ENCODE data around the gene MKNK1.
A peak's percentile ranks its signal among the peaks of the same experiment; 100 is the strongest.

MKNK1 gene

DNA sequence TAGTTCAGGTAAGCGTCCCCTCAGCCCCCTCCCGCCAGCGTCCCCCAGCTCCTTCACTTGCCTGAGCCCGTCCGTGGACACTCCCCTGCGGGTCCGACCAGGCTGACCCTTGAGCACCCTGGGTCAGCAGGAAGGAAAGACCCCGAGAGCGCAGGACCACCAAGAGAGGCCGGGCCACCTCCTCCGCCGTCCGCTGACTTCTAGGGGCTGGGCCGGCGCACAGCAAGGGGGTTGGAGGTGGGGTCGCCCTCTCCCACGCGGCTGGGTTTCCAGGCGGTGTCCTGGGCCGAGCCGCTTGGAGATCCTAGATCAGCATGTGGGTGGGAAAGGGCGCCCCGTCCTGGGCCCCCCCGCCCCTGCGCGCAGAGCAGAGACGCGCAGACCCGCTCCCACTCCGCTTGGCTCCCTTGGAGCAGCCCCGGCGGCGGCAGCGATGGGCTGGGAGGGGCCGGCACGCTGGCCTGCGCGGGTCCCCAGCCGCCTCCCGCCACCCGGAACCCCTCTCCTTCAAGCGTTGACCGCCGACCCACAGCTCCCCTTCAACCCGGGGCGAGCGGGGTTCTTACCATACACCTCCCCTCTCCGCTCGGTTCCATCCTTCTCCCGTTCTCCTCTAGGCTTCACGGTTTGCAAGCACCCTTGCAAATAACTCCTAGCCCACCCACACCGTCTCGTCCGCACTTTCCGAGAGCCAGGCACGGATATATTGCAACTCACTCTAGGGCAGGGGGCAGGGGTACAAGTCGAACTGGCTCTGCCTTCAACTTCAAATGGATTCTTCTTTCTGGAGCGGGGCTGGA lies 60.1 kb downstream of the MKNK1 start:
- DNase-seq (ENCODE audit: low read depth): no peak
- H3K4me3 ChIP-seq (ENCODE audit: low read depth, low read length): no peak overlapping the region
- TF ChIP-seq, protein P1, sequence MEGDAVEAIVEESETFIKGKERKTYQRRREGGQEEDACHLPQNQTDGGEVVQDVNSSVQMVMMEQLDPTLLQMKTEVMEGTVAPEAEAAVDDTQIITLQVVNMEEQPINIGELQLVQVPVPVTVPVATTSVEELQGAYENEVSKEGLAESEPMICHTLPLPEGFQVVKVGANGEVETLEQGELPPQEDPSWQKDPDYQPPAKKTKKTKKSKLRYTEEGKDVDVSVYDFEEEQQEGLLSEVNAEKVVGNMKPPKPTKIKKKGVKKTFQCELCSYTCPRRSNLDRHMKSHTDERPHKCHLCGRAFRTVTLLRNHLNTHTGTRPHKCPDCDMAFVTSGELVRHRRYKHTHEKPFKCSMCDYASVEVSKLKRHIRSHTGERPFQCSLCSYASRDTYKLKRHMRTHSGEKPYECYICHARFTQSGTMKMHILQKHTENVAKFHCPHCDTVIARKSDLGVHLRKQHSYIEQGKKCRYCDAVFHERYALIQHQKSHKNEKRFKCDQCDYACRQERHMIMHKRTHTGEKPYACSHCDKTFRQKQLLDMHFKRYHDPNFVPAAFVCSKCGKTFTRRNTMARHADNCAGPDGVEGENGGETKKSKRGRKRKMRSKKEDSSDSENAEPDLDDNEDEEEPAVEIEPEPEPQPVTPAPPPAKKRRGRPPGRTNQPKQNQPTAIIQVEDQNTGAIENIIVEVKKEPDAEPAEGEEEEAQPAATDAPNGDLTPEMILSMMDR (IDR thresholded peaks at IDR 0.05; ENCODE audit: control insufficient read depth, extremely low read depth, insufficient read depth): no peak

DNA sequence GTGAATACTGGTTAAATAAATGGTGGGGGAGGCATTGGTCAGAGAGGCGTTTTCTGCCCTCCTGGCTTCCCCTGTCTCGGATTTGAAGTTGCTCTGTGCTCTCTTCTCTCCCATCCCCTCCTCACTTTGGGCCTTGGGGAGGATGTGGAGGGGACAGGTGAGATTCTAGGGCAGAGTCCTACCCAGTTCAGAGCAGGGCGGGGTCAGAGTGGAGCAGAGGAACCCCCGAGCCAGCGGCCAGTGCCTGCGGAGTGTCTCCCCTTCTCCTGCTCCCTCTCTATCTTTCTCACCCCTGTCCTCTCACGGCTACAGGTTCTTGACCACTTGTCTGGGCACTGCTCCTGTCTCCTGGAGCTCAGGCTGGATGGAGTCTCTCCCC lies 60.7 kb downstream of the MKNK1 start:
- no peak for DNase-seq (ENCODE audit: low read depth)
- TF ChIP-seq, protein P1 (IDR thresholded peaks at IDR 0.05; ENCODE audit: control insufficient read depth, extremely low read depth, insufficient read depth): no peak
- H3K4me3 ChIP-seq (ENCODE audit: low read depth, low read length): no peak overlapping the region

DNA sequence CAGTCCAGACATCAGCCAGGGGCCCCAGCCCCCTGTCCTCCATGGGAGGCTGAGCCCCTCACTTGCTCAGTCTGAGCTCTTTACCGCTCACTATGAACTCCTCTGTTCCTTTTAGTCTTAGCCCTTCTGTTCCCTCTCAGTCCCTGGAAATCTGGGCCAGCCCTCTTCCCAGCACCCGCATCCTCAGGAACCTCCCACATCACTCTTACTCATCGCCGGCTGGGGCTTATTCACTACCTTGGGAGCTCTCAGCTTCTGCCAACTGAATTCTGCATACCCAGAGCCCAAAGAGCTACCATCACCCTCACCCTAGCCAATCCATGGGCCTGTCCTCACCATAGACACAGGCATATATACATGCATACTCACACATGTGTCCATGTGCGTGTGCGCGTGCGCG lies 64.1 kb downstream of the MKNK1 start:
- H3K4me3 ChIP-seq (ENCODE audit: low read depth, low read length): no peak overlapping the region
- TF ChIP-seq, protein P1 (IDR thresholded peaks at IDR 0.05; ENCODE audit: control insufficient read depth, extremely low read depth, insufficient read depth): no peak
- DNase-seq (ENCODE audit: low read depth): no peak

DNA sequence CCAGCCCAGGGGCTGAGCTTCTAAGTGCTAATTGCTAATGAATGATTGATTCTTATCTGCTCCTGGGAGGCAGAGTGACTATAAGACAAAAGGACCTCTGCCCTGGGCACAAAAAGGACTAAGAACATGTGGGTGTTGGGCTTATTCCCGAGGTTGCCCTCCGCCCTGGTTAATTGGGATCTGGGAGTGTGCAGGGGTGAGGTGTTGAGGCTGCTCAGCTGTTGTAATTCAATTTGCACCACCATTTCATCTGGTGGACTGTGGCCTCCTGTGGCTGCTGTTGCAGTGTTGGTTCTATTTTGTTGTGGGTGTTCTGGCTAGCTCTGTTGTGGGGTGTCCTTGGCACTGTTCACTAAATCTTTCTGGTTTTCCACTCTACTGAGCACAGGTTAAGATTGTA lies 65.9 kb downstream of the MKNK1 start:
- no peak overlapping the region for H3K4me3 ChIP-seq (ENCODE audit: low read depth, low read length)
- no peak for DNase-seq (ENCODE audit: low read depth)
- TF ChIP-seq, protein P1 (IDR thresholded peaks at IDR 0.05; ENCODE audit: control insufficient read depth, extremely low read depth, insufficient read depth): no peak

DNA sequence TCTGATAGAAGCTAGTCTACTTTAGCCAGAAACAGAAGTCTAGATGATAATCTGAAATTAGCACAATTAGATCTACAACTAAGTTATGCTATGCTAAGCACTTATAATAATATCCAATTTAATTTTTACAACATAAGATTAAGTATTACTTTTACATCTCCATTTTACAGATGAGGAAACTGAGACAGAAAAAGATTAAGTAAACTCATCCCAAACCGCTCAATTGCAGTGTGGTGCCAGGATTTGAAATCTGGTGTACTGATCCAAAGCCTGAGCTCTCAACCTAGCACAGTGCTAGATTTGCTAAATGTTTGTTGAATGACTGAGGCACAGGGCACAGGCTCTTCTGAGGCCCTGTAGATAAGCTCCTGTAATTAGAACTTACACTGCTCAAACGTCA lies 66.4 kb downstream of the MKNK1 start:
- TF ChIP-seq, protein P1 (IDR thresholded peaks at IDR 0.05; ENCODE audit: control insufficient read depth, extremely low read depth, insufficient read depth): no peak
- no peak for DNase-seq (ENCODE audit: low read depth)
- no peak overlapping the region for H3K4me3 ChIP-seq (ENCODE audit: low read depth, low read length)

GRCh38 chr1:46536527-46536926 lies 67.5 kb downstream of the MKNK1 start:
- TF ChIP-seq, protein P1 (IDR thresholded peaks at IDR 0.05; ENCODE audit: control insufficient read depth, extremely low read depth, insufficient read depth): no peak
- DNase-seq (ENCODE audit: low read depth): no peak
- no peak overlapping the region for H3K4me3 ChIP-seq (ENCODE audit: low read depth, low read length)

DNA sequence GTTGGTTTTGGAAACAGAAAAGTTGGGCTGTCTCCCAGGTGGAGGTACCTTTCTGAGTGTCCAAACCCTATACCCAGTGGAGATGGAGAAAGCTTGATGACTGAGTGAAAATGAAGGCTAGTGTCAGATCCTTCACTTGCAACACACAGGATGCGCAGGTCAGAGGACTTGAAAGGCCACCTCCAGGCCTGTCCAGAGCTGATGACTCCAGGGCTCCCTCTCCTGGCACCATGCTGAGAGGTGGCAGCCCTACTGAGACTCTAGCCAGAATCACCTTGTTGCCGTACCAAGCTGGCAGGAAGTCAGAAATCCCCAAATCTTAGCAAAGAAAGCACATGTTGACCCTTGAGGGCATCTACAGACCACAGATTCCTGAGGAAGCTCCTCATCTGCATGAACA lies 69.0 kb downstream of the MKNK1 start:
- TF ChIP-seq, protein P1 (IDR thresholded peaks at IDR 0.05; ENCODE audit: control insufficient read depth, extremely low read depth, insufficient read depth): peak; percentile 72
- peak; percentile 31 for DNase-seq (ENCODE audit: low read depth)
- no peak overlapping the region for H3K4me3 ChIP-seq (ENCODE audit: low read depth, low read length)

Measured in LNCaP clone FGC (cell line).